ENCODE results near the gene DOCK10. TPM values are rescaled to one million over a fixed set of nuclear protein-coding genes. Genes with fewer than 3 reads are reported as not detected.

Gene DOCK10
- total and polyA plus RNA-seq, 9 of the 15 experiments (the other 6 are each of a cell fraction or from before 2014, with no cell fraction given): 0.01 to 0.87 (median 0.18) TPM

DNA sequence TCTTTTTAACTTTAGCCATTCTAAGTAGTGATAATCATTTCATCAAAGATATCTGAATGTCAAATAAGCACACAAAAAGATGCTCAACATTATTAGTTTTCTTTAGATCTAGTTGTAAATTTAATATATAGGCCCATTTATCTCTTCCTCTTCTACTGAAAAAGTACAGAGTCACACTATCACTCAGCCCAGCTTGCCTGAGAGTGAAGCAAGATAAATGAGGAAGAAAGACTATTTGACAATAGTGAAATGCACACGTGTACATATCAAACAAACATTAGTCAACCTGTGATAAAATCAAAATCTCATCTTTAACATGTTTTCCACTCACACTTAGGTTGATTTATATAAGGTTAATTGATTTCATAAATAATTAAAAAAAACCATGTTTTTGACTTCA lies 242.6 kb downstream of the DOCK10 start (continued):
- TF ChIP-seq, protein P1, sequence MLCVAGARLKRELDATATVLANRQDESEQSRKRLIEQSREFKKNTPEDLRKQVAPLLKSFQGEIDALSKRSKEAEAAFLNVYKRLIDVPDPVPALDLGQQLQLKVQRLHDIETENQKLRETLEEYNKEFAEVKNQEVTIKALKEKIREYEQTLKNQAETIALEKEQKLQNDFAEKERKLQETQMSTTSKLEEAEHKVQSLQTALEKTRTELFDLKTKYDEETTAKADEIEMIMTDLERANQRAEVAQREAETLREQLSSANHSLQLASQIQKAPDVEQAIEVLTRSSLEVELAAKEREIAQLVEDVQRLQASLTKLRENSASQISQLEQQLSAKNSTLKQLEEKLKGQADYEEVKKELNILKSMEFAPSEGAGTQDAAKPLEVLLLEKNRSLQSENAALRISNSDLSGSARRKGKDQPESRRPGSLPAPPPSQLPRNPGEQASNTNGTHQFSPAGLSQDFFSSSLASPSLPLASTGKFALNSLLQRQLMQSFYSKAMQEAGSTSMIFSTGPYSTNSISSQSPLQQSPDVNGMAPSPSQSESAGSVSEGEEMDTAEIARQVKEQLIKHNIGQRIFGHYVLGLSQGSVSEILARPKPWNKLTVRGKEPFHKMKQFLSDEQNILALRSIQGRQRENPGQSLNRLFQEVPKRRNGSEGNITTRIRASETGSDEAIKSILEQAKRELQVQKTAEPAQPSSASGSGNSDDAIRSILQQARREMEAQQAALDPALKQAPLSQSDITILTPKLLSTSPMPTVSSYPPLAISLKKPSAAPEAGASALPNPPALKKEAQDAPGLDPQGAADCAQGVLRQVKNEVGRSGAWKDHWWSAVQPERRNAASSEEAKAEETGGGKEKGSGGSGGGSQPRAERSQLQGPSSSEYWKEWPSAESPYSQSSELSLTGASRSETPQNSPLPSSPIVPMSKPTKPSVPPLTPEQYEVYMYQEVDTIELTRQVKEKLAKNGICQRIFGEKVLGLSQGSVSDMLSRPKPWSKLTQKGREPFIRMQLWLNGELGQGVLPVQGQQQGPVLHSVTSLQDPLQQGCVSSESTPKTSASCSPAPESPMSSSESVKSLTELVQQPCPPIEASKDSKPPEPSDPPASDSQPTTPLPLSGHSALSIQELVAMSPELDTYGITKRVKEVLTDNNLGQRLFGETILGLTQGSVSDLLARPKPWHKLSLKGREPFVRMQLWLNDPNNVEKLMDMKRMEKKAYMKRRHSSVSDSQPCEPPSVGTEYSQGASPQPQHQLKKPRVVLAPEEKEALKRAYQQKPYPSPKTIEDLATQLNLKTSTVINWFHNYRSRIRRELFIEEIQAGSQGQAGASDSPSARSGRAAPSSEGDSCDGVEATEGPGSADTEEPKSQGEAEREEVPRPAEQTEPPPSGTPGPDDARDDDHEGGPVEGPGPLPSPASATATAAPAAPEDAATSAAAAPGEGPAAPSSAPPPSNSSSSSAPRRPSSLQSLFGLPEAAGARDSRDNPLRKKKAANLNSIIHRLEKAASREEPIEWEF (CRISPR knock-in tag; IDR thresholded peaks at IDR 0.05): no peak
- TF ChIP-seq ZBTB34 (CRISPR knock-in tag; IDR thresholded peaks at IDR 0.05) (no peak), POLR3A (IDR thresholded peaks at IDR 0.05; ENCODE audit: borderline replicate concordance, extremely low read depth, insufficient read depth, insufficient read length) (no peak)

- Histone ChIP-seq H2AFZ (ENCODE audit: low read depth, low read length) (no peak overlapping the region), H3K36me3 (ENCODE audit: control insufficient read depth, insufficient read depth, low read length) (no peaks in the 10 kb centered on the region), H3K9me3 (replicated peaks; ENCODE audit: control insufficient read depth, insufficient read depth, low read depth, low read length) (no peaks in the 10 kb centered on the region), H3K9ac (ENCODE audit: insufficient read depth in 1 of 2, low read depth in 2 of 2, low read length in 2 of 2) (no peak overlapping the region), H3K4me2 (ENCODE audit: insufficient read depth, low read length) (no peak overlapping the region), H3K4me1 (replicated peaks in 1 of 2; ENCODE audit: control insufficient read depth in 2 of 2, insufficient read depth in 2 of 2, low read length in 2 of 2) (no peaks in the 10 kb centered on the region), H3K79me2 (ENCODE audit: control insufficient read depth, insufficient read depth, low read length) (no peaks in the 10 kb centered on the region), H3K9me1 (ENCODE audit: control insufficient read depth, insufficient read depth, low read length) (no peaks in the 10 kb centered on the region), H3K27ac (ENCODE audit: extremely low read depth, low read depth, low read length) (no peak overlapping the region), H4K20me1 (replicated peaks; ENCODE audit: control insufficient read depth, insufficient read depth, low read length) (no peaks in the 10 kb centered on the region), H3K4me3 (no peak overlapping the region), H3K27me3 (ENCODE audit: control insufficient read depth in 2 of 2, insufficient read depth in 2 of 2, low read length in 2 of 2) (no peaks in the 10 kb centered on the region)
- FAIRE-seq (no peak), DNase-seq (ENCODE audit: extremely low read depth in 1 of 4, low spot score in 3 of 4) (no peak), ATAC-seq (no peak)
- CTCF ChIA-PET (ENCODE audit: low intra/inter-chr PET ratio): no interaction called here
- POLR2A ChIA-PET: no interaction called here
- intact Hi-C loops (cut with micrococcal nuclease): no loop called here
- WGBS (ENCODE audit: insufficient coverage, low coverage, missing lambda C conversion rate): 15% methylated on average over 2 of the region's 2 CpGs
- in situ Hi-C loops (cut with MboI): no loop called here
- no TSS peak for BruUV-seq (replicated peaks)
- TF ChIP-seq DDX20 (tag; IDR thresholded peaks at IDR 0.05; ENCODE audit: low read depth) (no peak), RB1 (IDR thresholded peaks at IDR 0.05; ENCODE audit: low read depth) (no peak), ZNF551 (CRISPR knock-in tag; IDR thresholded peaks at IDR 0.05) (no peak), LEF1 (IDR thresholded peaks at IDR 0.05) (no peak), FUS (optimal IDR thresholded peaks at IDR 0.05; ENCODE audit: low read depth, low read length) (no peak), MAZ (CRISPR knock-in tag; conservative IDR thresholded peaks at IDR 0.05 in 1 of 2, IDR thresholded peaks at IDR 0.05 in 1 of 2) (no peak), RUNX1 (IDR thresholded peaks at IDR 0.05; ENCODE audit: low read depth) (no peak)
- TF ChIP-seq, protein P2, sequence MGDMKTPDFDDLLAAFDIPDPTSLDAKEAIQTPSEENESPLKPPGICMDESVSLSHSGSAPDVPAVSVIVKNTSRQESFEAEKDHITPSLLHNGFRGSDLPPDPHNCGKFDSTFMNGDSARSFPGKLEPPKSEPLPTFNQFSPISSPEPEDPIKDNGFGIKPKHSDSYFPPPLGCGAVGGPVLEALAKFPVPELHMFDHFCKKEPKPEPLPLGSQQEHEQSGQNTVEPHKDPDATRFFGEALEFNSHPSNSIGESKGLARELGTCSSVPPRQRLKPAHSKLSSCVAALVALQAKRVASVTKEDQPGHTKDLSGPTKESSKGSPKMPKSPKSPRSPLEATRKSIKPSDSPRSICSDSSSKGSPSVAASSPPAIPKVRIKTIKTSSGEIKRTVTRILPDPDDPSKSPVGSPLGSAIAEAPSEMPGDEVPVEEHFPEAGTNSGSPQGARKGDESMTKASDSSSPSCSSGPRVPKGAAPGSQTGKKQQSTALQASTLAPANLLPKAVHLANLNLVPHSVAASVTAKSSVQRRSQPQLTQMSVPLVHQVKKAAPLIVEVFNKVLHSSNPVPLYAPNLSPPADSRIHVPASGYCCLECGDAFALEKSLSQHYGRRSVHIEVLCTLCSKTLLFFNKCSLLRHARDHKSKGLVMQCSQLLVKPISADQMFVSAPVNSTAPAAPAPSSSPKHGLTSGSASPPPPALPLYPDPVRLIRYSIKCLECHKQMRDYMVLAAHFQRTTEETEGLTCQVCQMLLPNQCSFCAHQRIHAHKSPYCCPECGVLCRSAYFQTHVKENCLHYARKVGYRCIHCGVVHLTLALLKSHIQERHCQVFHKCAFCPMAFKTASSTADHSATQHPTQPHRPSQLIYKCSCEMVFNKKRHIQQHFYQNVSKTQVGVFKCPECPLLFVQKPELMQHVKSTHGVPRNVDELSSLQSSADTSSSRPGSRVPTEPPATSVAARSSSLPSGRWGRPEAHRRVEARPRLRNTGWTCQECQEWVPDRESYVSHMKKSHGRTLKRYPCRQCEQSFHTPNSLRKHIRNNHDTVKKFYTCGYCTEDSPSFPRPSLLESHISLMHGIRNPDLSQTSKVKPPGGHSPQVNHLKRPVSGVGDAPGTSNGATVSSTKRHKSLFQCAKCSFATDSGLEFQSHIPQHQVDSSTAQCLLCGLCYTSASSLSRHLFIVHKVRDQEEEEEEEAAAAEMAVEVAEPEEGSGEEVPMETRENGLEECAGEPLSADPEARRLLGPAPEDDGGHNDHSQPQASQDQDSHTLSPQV (IDR thresholded peaks at IDR 0.05): no peak
Observed at GRCh38 chr2:224798180-224798579, 244.1 kb downstream of the DOCK10 start.

Measured in K562 (cell line).